ENCODE measurements around the gene IQGAP2. TPM values are rescaled to one million over a fixed set of nuclear protein-coding genes. Genes with fewer than 3 reads are reported as not detected.

IQGAP2 gene
- total RNA-seq, 3 donors from 2014 or later (not counting 1 experiment from before 2014, with no cell fraction given), result 172 to 218 (median 207) TPM

GRCh38 chr5:76500633-76501393, 97.7 kb downstream of the IQGAP2 start:
- Mint-ChIP-seq H3K9me3 (no peaks in the 10 kb centered on the region), H3K27me3 (ENCODE audit: low read depth in 2 of 2) (no peaks in the 10 kb centered on the region), H3K4me3 (no peak overlapping the region), H3K27ac (peak overlapping the region; percentile 78 to 79), H3K4me1 (peaks cover 75 to 80% of the 10 kb centered on the region in 2 donors), H3K36me3 (no peaks in the 10 kb centered on the region)
- Histone ChIP-seq H3K4me1 (ENCODE audit: control insufficient read depth, insufficient read depth, low read length) (peaks cover 27% of the 10 kb centered on the region), H3K9me3 (ENCODE audit: control insufficient read depth, insufficient read depth, low read length) (no peaks in the 10 kb centered on the region), H3K27me3 (ENCODE audit: control insufficient read depth, insufficient read depth, low read length) (no peaks in the 10 kb centered on the region), H3K27ac (ENCODE audit: low read length) (no peak overlapping the region), H3K36me3 (ENCODE audit: control insufficient read depth, insufficient read depth, low read length) (no peaks in the 10 kb centered on the region), H3K4me3 (ENCODE audit: low read length) (no peak overlapping the region)
- no peak for TF ChIP-seq CTCF (IDR thresholded peaks at IDR 0.05)
- WGBS (ENCODE audit: insufficient coverage), result no CpG with 5 or more reads among the region's 5 CpGs
- no peak for DNase-seq
- no peak for ATAC-seq
- intact Hi-C loops (cut with micrococcal nuclease), result no loop called here

GRCh38 chr5:76503929-76504328, 100.8 kb downstream of the IQGAP2 start:
- Histone ChIP-seq H3K36me3 (ENCODE audit: control insufficient read depth, insufficient read depth, low read length) (no peaks in the 10 kb centered on the region), H3K27ac (ENCODE audit: low read length) (no peak overlapping the region), H3K27me3 (ENCODE audit: control insufficient read depth, insufficient read depth, low read length) (no peaks in the 10 kb centered on the region), H3K4me1 (ENCODE audit: control insufficient read depth, insufficient read depth, low read length) (peaks cover 24% of the 10 kb centered on the region), H3K4me3 (ENCODE audit: low read length) (no peak overlapping the region), H3K9me3 (ENCODE audit: control insufficient read depth, insufficient read depth, low read length) (no peaks in the 10 kb centered on the region)
- Mint-ChIP-seq H3K36me3 (no peaks in the 10 kb centered on the region), H3K27me3 (ENCODE audit: low read depth in 2 of 2) (no peaks in the 10 kb centered on the region), H3K4me1 (peaks cover 67 to 77% of the 10 kb centered on the region in 2 donors), H3K4me3 (peak overlapping the region; percentile 17), H3K27ac (peak overlapping the region; percentile 77 to 81), H3K9me3 (no peaks in the 10 kb centered on the region)
- 86% methylated on average over 3 of the region's 4 CpGs for WGBS (ENCODE audit: insufficient coverage)
- DNase-seq (no peak), ATAC-seq (no peak)
- intact Hi-C loops (cut with micrococcal nuclease), result no loop called here
- no peak for TF ChIP-seq CTCF (IDR thresholded peaks at IDR 0.05)

- H3K27ac ChIP-seq (ENCODE audit: low read length), result no peak overlapping the region
- 62% methylated on average over 3 of the region's 4 CpGs for WGBS (ENCODE audit: insufficient coverage)
- no peaks in the 10 kb centered on the region for H3K27me3 ChIP-seq (ENCODE audit: control insufficient read depth, insufficient read depth, low read length)
- ATAC-seq, result peak; percentile 35 to 54 (median 50)
- Mint-ChIP-seq H3K36me3 (no peaks in the 10 kb centered on the region), H3K4me1 (peaks cover 57 to 73% of the 10 kb centered on the region in 2 donors), H3K4me3 (peak overlapping the region; percentile 35), H3K9me3 (no peaks in the 10 kb centered on the region), H3K27me3 (ENCODE audit: low read depth in 2 of 2) (no peaks in the 10 kb centered on the region), H3K27ac (peak overlapping the region; percentile 77 to 81)
- intact Hi-C loops (cut with micrococcal nuclease), result loop anchor here (5.0 kb wide), 1 partner anchor 37 kb away; no protein-coding TSS in a partner anchor
- no peak for TF ChIP-seq CTCF (IDR thresholded peaks at IDR 0.05)
- H3K4me3 ChIP-seq (ENCODE audit: low read length), result no peak overlapping the region
- peaks cover 20% of the 10 kb centered on the region for H3K4me1 ChIP-seq (ENCODE audit: control insufficient read depth, insufficient read depth, low read length)
- no peaks in the 10 kb centered on the region for H3K36me3 ChIP-seq (ENCODE audit: control insufficient read depth, insufficient read depth, low read length)
- DNase-seq, result no peak
- H3K9me3 ChIP-seq (ENCODE audit: control insufficient read depth, insufficient read depth, low read length), result no peaks in the 10 kb centered on the region
Observed at GRCh38 chr5:76504901-76505564, 101.9 kb downstream of the IQGAP2 start.
